ENCODE measurements around the gene EVL. TPM values are rescaled to one million over a fixed set of nuclear protein-coding genes. Genes with fewer than 3 reads are reported as not detected.

Gene EVL
- total and polyA plus RNA-seq, 2 donors (not counting 3 experiments of a cell fraction or from before 2014, with no cell fraction given), result 34.6 to 62.5 TPM

DNA sequence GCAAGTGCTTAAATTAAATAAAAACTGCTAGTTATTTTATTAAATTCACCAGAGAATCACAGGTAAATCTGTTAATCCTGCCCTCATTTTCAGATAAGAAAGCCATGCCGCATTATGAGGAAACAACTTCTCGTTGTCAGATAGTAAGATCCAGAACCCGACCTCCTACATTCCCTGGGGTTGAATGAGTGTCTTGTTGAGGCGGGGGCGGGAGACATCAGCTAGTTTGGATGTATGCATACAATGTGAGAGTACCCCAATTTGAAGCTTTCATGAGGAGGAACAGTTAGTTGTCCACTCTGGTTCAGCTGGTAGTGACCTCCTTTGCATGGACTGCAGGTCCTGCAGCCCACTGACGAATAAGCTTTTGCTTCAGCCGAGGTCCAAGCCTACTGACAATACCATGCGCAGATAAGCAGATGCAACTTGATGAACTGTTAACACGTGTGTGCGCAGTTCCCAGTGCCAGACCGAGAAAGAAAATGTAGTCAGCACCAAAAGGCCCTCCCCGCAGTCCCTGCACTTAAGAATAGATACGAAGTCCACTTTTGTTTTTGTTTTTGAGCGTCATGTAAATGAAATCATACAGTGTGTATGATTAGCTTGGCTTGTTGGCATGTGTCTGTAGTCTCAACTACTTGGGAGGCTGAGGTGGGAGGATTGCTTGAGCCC lies 34.9 kb downstream of the EVL start:
- dilution Hi-C loops (cut with MboI; ENCODE audit: extremely low pct_ligation_motif_present, low sequenced_read_pairs) (no loop called here), intact Hi-C loops (cut with micrococcal nuclease) (no loop called here)
- Histone ChIP-seq H3K4me2 (ENCODE audit: insufficient read depth, low read length) (no peak overlapping the region), H3K9ac (replicated peaks; ENCODE audit: extremely low read depth, insufficient read depth, low read length) (no peak overlapping the region), H3K79me2 (ENCODE audit: control insufficient read depth, insufficient read depth, low read length) (no peaks in the 10 kb centered on the region), H3K9me1 (replicated peaks; ENCODE audit: control insufficient read depth, extremely low read depth, insufficient read depth, low read length) (no peaks in the 10 kb centered on the region), H3K27me3 (ENCODE audit: control insufficient read depth in 2 of 2, insufficient read depth in 2 of 2, low read length in 2 of 2) (no peaks in the 10 kb centered on the region), H2AFZ (ENCODE audit: low read depth, low read length) (no peak overlapping the region), H3K4me1 (ENCODE audit: control insufficient read depth, extremely low read depth, insufficient read depth, low read length) (peaks cover 16% of the 10 kb centered on the region), H3K27ac (ENCODE audit: insufficient read depth, low read depth, low read length) (no peak overlapping the region), H4K20me1 (replicated peaks; ENCODE audit: control insufficient read depth, extremely low read depth, insufficient read depth, low read length) (no peaks in the 10 kb centered on the region), H3K36me3 (ENCODE audit: control insufficient read depth in 2 of 2, extremely low read depth in 1 of 2, insufficient read depth in 2 of 2, low read length in 2 of 2) (no peaks in the 10 kb centered on the region), H3K9me3 (replicated peaks; ENCODE audit: control insufficient read depth, insufficient read depth, low read length) (no peaks in the 10 kb centered on the region), H3K4me3 (replicated peaks in 1 of 3; ENCODE audit: insufficient read depth in 1 of 3, low read depth in 1 of 3, low read length in 3 of 3) (no peak overlapping the region)
- ChIA-PET POLR2A (no interaction called here), CTCF (interaction anchor here (0.6 to 1.6 kb wide), 4 partner anchors 8 to 158 kb away, joined by 3 to 7 read pairs (median 4); no protein-coding TSS in a partner anchor)
- TF ChIP-seq, protein P1, sequence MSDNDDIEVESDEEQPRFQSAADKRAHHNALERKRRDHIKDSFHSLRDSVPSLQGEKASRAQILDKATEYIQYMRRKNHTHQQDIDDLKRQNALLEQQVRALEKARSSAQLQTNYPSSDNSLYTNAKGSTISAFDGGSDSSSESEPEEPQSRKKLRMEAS (IDR thresholded peaks at IDR 0.05; ENCODE audit: insufficient read depth, insufficient read length), result no peak
- TF ChIP-seq POLR2AphosphoS5 (IDR thresholded peaks at IDR 0.05; ENCODE audit: insufficient read depth, low read depth, low read length) (no peak), POLR2A (IDR thresholded peaks at IDR 0.05; ENCODE audit: low read depth, low read length) (no peak), MYC (IDR thresholded peaks at IDR 0.05; ENCODE audit: low read depth, low read length) (no peak), JUN (IDR thresholded peaks at IDR 0.05; ENCODE audit: borderline replicate concordance, insufficient read depth, insufficient read length, low read depth) (no peak), GATA2 (IDR thresholded peaks at IDR 0.05; ENCODE audit: insufficient read depth, insufficient read length, low read depth, low read length) (no peak)
- no TSS peak for BruUV-seq (replicated peaks)
- no peak for FAIRE-seq
- DNase-seq (ENCODE audit: low read depth, low spot score), result no peak

DNA sequence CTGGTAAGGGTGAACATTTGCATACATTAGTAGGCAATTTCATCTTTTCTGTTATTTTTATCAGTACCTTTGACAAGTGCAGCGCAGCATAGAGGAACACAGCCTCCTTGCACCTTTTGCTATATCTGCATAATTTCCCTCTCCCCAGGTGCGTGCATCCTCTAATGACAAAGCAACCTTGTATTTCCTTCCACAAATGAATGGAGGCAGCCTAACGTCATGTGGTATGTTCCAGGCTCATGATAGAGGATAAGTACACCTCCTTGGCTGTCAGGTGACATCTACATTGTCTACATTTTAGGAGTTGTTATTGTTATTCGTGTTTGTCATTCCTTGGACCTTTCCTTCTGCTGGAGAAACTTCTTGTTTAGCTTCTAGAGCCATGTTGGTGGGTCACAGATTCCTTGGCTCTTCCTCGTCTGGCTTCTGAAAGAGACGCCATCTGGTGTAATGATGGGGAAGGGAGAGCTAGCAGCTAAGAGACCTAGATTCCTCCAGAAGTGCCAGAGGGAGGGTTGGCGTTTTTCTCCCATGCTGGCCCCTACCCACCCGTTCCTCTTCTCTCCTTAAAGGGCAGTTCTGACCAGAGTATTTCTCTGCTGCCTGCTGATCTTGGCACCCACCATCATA lies 37.0 kb downstream of the EVL start:
- H3K9ac ChIP-seq (replicated peaks; ENCODE audit: extremely low read depth, insufficient read depth, low read length), result no peak overlapping the region
- dilution Hi-C loops (cut with MboI; ENCODE audit: extremely low pct_ligation_motif_present, low sequenced_read_pairs), result no loop called here
- intact Hi-C loops (cut with micrococcal nuclease), result no loop called here
- ChIA-PET POLR2A (no interaction called here), CTCF (interaction anchor here (0.6 to 1.2 kb wide), 3 partner anchors 9 to 125 kb away, joined by 3 to 6 read pairs (median 4); no protein-coding TSS in a partner anchor)
- TF ChIP-seq, protein P2, sequence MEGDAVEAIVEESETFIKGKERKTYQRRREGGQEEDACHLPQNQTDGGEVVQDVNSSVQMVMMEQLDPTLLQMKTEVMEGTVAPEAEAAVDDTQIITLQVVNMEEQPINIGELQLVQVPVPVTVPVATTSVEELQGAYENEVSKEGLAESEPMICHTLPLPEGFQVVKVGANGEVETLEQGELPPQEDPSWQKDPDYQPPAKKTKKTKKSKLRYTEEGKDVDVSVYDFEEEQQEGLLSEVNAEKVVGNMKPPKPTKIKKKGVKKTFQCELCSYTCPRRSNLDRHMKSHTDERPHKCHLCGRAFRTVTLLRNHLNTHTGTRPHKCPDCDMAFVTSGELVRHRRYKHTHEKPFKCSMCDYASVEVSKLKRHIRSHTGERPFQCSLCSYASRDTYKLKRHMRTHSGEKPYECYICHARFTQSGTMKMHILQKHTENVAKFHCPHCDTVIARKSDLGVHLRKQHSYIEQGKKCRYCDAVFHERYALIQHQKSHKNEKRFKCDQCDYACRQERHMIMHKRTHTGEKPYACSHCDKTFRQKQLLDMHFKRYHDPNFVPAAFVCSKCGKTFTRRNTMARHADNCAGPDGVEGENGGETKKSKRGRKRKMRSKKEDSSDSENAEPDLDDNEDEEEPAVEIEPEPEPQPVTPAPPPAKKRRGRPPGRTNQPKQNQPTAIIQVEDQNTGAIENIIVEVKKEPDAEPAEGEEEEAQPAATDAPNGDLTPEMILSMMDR (IDR thresholded peaks at IDR 0.05; ENCODE audit: extremely low read depth in 1 of 2, insufficient read depth in 1 of 2, low read depth in 1 of 2, low read length in 2 of 2), result no peak
- TF ChIP-seq MYC (IDR thresholded peaks at IDR 0.05; ENCODE audit: low read depth, low read length) (no peak), GATA2 (IDR thresholded peaks at IDR 0.05; ENCODE audit: insufficient read depth, insufficient read length, low read depth, low read length) (no peak), JUN (IDR thresholded peaks at IDR 0.05; ENCODE audit: borderline replicate concordance, insufficient read depth, insufficient read length, low read depth) (no peak), POLR2AphosphoS5 (IDR thresholded peaks at IDR 0.05; ENCODE audit: insufficient read depth, low read depth, low read length) (no peak), EZH2 (IDR thresholded peaks at IDR 0.05; ENCODE audit: borderline replicate concordance, low read depth, low read length, severe bottlenecking) (no peak), FOS (IDR thresholded peaks at IDR 0.05; ENCODE audit: borderline replicate concordance, insufficient read depth, low read length) (no peak), POLR2A (IDR thresholded peaks at IDR 0.05; ENCODE audit: low read depth, low read length) (no peak)
- TF ChIP-seq, protein P1 (IDR thresholded peaks at IDR 0.05; ENCODE audit: insufficient read depth, insufficient read length), result no peak
- no peaks in the 10 kb centered on the region for H3K79me2 ChIP-seq (ENCODE audit: control insufficient read depth, insufficient read depth, low read length)
- no TSS peak for BruUV-seq (replicated peaks)
- no peaks in the 10 kb centered on the region for H3K9me3 ChIP-seq (replicated peaks; ENCODE audit: control insufficient read depth, insufficient read depth, low read length)
- no peaks in the 10 kb centered on the region for H4K20me1 ChIP-seq (replicated peaks; ENCODE audit: control insufficient read depth, extremely low read depth, insufficient read depth, low read length)
- H3K27ac ChIP-seq (ENCODE audit: insufficient read depth, low read depth, low read length), result no peak overlapping the region
- no peaks in the 10 kb centered on the region for H3K27me3 ChIP-seq (ENCODE audit: control insufficient read depth in 2 of 2, insufficient read depth in 2 of 2, low read length in 2 of 2)
- no peak overlapping the region for H3K4me3 ChIP-seq (replicated peaks in 1 of 3; ENCODE audit: insufficient read depth in 1 of 3, low read depth in 1 of 3, low read length in 3 of 3)
- no peak for FAIRE-seq
- no peaks in the 10 kb centered on the region for H3K9me1 ChIP-seq (replicated peaks; ENCODE audit: control insufficient read depth, extremely low read depth, insufficient read depth, low read length)
- H3K4me2 ChIP-seq (ENCODE audit: insufficient read depth, low read length), result no peak overlapping the region
- H3K36me3 ChIP-seq (ENCODE audit: control insufficient read depth in 2 of 2, extremely low read depth in 1 of 2, insufficient read depth in 2 of 2, low read length in 2 of 2), result no peaks in the 10 kb centered on the region
- no peak for DNase-seq (ENCODE audit: low read depth, low spot score)
- peaks cover 26% of the 10 kb centered on the region for H3K4me1 ChIP-seq (ENCODE audit: control insufficient read depth, extremely low read depth, insufficient read depth, low read length)
- H2AFZ ChIP-seq (ENCODE audit: low read depth, low read length), result no peak overlapping the region

Data from endothelial cell of umbilical vein (primary cell).